NCI-H82 treated with DMSO at 0.1 percent for 48 hours (cell line): Measurements from ENCODE around the gene CTTN.

Source experiments
- DNase-seq: peaks from one replicate; lab custom pipeline; 2025; ENCODE audit not compliant: unreplicated experiment; lab: John Stamatoyannopoulos, UW

CTTN gene

DNA sequence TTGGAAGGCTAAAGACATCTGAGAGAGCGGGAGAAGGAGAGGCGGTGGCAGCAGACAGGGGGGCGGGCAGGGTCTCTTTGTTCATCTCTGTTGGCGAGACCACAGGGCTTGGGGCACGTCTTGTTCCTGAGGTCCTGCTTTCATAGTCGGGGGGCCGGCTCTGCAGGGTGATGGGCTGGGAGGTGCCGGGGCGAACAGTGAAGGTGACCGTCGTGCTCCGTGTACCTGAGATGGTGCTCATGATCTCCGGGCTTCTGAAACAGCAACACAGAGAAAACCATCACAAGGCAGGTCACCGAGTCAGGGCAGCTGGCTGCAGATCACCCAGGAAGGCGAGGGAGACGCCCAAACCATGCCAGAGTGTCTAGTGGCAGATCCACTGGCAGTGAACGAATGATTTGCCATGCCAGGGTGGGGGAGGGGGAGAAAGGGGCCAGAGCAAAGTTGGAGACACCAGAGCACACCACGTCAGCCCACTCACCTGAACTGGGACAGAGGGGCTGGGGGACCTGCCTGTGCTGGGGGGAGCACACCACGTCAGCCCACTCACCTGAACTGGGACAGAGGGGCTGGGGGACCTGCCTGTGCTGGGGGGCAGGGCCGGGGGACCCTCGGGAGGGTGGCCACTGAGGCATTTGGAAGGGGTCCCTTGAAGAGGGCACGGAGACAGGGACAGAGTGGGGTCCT is 75.0 kb downstream of the CTTN start:
- DNase-seq, result no peak

DNA sequence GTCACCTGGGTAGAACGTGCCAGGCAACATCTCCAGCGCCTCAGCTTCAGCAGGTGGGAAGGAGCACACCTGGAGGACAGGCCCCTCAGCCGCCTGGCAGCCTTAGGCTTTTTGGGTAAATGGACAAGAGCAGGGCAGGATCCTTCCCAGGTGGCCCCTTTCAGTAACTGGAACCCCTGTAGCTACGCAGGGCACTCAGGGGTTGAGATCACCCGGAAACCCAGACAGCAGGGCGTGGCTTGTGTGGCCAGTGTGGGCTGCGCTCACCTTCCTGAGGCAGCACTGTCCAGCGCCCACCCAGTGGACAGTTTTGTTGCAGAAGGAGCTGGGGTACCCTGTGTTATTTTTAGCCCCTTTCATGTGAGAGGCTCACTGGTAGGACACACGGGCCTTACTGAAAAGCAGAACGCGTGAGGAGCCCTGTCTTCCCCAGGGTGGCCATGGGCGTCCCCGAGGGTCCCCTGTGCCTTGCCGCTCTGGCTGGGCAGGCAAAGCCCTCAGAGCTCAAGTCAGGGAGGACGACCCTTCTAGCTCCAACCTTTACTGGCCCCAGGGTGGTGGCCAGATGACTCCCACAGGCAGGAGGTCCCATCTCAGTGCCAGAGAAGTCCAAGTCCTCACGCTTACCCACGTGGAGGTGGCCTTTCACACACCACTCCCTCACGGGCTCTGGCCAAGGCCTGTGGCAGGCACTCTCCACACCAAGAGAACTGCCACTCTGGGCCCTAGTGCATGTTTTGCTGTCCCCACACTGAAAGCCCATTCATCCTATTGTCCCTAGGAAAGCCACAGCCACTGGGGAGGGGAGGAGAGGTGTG is 75.8 kb downstream of the CTTN start:
- no peak for DNase-seq

DNA sequence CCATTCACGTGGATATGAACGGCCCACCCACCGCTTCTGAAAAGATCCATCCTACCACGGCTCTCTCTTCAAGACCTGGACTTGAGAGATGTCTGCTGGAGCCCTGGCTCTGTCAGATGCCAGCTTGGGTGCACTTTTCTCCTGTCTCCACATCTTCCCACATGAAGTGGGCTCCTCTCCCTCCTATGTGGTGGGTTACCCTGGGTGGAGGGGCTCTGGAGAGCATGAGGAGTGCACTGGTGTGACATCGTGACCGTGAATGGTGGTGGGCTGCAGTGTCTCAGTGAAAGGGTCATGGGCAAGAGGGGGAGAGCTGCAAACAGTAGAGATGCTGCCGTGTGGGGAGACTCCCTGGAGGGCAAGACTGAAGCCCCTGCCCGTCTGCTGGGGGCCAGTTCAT is 76.4 kb downstream of the CTTN start:
- no peak for DNase-seq

DNA sequence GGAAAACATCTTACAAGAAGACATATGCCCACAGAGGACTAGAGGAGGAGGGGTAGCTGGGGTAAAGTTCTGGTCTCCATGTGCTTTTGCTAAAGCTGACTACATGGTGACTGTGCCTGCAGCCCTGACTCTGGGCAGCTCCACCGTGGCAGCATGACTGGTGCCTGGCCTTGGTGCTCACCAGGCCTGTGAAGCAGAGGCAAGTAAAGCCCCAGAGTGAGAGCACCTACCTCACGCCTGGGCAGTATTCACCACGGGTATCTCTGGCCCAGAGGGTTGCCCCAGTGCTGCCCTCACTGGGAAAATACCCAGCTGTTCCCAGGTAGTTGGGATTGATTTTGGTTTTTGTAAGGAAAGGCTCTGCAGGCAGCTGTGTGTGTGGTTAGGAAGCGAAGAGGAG is 78.3 kb downstream of the CTTN start:
- DNase-seq, result no peak

DNA sequence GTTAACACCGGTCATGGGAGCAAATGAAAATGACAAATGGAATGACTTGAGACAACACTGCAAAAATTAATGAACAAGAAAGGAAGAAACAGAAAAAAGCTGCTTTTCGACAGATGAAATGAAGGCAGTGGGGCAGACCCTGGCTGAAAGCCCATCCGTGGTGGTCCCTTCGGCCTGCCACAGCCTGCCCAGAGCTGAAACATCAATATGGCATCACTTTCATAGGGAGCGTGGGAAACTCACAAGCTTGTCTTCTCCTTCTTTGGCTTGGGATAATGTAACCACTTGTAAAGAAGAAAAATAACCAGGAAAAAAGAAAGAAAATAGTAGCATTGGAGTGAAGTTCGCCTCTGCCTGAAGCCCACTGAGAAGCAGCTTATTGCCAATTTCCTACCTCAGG is 78.8 kb downstream of the CTTN start:
- DNase-seq, result no peak

DNA sequence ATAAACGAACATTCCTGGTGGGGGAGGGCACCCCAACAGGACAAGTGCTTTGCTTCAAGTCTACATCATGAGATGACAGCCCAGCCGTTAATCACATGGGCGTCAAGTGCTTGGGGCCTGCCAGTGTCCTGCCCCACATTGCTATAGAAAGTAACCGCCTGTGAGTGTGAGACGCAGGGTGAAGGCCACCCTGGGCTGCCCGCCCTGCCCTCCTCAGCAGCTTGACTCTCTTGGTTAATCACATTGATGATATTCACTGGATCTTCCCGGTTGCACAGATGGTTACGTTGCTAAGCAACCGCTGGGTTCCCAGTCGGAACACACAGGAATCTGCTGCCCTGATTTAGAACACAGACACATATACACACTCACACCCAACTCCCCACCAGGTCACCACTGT is 79.3 kb downstream of the CTTN start:
- DNase-seq, result peak; percentile 74

DNA sequence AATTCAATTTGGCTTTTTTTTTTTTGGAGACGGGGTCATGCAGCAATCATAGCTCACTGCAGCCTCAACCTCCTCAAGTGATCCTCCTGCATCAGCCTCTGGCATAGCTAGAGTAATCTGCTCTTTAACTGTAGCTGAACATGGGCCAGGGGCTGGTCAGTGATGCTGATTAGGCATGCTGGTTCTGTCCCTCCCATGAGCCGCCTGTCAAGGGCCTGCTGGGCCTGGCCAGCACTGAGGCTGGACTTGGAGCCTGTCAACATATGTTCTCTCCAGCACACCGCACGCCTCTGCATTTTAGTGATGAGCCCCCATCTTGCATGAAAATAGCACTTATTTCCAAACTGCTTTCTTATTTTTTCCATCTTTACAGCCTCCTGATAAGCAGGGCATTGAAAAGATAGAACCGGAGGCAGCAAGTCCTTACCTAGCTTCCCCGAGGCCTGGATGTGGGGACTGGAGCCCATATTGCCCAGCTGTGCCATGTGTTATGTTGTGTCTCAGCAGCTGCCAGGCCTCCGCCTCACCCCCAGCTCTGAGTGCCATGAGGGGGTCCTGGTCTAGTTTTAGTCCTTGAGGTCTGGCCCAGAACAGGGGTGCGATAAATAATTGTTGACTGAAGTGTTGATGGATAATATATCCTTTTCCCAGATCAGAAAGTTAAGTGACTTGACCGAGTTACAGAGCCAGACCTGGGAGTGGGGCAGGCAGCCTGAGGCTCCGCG is 80.0 kb downstream of the CTTN start:
- DNase-seq, result no peak

DNA sequence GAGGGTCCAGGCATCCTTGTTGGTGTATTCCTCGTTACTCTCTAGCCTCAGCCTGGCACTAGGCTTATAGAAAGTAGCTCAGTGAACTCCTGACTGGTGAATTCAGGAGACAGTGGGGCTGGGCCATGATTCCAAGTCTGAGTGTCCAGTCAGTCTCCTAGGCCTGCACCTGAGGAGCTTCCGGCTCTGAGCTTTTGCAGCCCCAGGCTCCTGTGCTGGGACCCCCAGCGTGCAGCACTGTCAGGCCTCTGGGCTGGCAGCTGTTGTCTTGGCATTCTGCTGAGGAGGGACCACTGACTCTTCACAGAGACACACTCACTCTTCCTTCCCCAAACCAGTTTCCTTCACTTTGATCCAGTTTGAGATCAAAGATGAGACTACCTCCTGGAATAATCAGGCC is 82.4 kb downstream of the CTTN start:
- DNase-seq, result no peak

DNA sequence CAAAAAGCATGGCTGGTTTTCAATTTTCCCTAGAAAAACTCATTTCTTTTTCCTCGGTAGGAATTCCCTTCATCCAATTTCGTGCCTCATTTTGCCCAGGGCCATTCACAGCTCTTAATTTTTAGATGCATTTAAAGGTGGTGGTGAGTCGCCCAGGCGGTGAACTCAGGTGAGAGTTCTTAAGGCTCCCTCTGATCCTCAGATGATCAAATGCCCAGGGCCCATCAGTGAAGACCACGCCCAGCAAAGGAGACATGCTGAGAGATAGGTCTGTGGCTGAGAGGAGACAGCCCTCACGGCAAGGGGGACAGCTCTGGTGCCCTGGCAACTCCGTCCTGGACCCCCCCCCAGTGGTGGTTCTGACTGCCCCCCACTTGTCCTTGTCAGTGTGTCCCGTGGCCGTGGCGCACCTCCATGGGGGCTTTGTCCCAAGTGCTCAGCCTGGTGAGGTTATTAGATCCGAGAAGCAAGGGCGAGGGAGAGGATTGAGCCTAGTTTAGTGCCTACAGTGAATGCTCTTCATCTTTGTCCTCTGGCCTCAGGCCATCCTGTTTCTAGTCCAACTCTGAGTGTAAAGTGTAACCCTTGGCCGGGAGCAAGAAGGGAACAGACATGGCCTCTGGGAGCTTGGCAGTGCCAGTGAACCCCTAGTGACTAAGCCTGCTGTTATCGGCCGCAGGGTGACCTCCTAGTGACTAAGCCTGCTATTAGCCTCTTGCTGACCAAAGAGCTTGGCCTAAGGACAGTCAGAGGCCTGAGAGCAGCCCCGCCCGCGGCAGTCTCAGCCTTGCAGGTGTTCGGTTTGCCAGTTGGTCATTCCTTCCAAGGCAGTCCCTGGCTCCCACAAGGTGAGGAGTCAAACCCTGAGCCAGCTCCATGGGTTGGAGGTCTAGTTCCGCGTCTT is 83.5 kb downstream of the CTTN start:
- no peak for DNase-seq

DNA sequence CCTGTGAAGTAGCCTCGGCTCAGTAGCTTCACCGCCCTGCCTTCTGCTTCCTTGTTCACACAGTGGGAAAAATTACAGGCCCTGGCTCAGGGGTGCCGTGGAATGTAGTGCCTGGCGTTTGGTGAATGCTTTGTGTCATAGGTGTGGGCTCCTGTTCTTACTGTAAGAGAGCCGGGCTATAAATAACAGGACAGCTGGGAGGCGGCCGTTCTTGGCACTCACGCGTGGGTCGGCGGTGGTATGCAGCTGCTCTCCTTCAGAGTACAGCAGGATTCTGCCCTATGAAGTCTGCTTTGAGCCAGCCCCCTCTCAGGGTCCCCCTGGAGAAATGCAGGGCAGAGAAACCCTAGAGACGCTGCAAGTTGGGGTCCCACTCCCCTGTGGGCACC is 84.2 kb downstream of the CTTN start:
- DNase-seq, result no peak

DNA sequence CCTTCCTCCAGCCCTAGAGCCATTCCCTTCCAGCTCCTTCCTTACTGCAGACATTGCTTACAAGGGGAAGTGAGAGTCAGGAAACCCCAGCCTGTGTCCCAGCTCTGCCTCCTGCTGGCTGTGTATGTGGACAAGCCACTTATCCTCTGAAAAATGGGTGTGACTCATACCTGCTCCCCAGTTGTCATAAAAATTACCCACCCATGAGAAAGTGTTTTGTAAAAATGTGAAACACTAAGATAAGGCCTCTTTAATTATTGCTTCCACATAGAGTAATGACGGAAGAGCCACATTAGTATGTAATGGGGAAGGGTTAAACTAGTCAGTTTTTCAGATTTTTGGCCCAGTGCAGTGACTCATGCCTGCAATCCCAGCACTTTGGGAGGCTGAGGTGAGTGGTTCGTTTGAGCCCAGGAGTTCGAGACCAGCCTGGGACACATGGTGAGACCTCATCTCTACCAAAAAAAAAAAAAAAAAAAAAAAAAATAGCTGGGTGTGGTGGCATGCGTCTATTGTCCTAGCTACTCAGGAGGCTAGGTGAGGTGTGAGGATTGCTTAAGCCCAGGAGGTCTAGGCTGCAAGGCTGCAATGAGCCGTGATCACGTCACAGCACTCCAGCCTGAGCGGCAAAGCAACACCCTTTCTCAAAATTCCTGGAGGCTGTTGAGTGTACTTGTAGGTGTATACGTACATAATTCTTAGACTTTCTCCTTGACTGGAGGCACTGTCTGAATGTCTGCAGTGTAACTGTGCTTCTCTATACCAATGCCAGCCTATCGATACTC is 84.9 kb downstream of the CTTN start:
- no peak for DNase-seq

DNA sequence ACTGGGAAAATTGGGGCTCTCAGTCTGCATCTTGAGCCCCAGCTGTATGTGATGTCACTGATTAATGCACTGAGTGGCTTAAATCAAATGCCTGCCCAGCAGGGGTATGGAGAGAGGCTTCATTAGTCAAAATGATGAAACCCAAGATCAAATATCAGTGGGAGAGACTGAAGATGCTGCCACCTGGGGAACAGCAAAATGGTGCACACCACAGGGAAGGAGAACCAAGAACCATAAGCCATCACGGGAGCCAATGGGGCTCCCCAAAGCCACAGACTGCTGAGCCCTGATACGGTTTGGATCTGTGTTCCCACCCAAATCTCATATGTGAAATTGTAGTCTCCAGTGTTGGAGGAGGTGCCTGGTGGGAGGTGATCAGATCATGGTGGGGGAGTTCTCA is 85.6 kb downstream of the CTTN start:
- no peak for DNase-seq

DNA sequence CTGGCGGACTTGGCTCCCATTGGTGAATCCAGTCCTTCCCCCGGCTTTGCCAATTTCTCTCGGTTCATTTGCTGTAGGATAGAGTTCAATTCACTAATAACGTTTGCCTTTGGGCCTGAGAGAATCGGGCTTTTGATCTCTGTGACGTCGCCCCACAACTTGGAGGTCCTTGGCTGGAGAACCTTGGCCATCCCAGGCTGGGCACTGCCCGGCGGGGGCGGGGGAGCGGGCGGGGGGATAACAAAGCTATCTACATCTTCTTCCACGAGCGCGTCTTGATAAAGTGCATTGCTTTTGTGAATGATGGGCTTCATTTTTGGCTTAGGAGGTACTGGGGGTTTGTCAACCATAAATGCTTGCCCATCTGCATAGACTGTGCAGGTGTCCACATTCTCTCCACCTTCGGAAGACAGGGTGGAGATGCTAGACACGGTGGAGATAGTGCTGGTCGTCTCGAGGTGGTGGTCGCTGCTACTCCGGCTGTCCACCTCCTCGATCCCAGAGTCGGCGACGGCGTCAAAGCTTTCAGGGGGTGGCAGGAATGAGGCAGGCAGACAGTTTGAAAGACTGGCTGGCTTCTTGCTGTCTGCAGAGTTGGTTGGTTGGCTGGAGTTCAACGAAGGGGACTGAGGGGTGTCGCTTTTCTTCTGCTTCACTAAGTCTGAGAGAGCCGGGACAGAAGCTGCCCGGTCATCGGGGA is 87.1 kb downstream of the CTTN start:
- no peak for DNase-seq

DNA sequence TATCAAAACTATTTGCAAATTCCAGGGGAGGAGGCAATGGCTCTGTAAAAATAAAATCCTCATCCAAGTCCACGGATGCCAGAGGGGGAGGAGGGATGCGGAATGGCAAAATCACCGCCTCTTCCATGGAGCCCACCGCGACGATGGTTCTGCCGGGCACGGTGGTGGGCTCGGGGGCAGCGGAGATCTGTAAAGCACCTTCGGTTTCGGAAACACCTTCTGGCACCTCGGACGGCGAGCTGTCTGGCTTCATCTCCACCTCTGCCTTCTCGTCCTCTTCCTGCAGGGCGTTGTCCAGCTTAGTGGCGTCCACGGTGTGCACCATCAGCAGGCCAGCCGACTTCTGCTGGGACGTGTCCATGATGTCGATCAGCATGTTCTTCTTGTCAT is 87.7 kb downstream of the CTTN start:
- no peak for DNase-seq
